Mammary epithelial cell (primary cell): Measurements from ENCODE around the gene CYP4F3.

ENCODE experiments used
- CTCF ChIP-seq, 2 donors: IDR thresholded peaks in 1 of 2; conservative IDR thresholded peaks in 1 of 2; 2 replicates each; pipeline ENCODE4 v1.5.1; 2011 to 2012; ENCODE audit warnings: inconsistent platforms in 2 of 2, low read length in 2 of 2, mild to moderate bottlenecking in 2 of 2, control low read depth in 1 of 2, low read depth in 1 of 2; ENCODE audit not compliant: insufficient read depth in 1 of 2; ENCODE audit errors: extremely low read depth in 1 of 2
- EZH2 ChIP-seq: IDR thresholded peaks from 2 replicates; pipeline ENCODE4 v1.6.1; 2012; ENCODE audit warnings: low read length, inconsistent platforms, borderline replicate concordance

DNA sequence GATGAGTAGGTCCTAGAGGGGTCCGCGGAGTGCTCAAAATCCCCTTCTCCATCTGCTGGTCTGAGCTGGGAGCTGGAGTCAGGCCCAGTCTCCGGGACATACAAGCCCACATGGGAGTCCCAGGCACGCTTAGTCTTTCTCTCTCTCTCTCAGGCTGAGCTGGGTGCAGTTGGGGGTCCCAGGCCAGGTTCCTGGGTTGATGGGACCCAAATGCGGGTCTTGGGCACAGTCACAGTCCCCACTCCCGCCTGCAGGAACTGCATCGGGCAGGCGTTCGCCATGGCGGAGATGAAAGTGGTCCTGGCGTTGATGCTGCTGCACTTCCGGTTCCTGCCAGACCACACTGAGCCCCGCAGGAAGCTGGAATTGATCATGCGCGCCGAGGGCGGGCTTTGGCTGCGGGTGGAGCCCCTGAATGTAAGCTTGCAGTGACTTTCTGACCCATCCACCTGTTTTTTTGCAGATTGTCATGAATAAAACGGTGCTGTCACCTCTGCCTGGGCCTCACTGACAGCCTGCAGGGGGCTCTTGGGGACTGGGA, 56.0 kb downstream of the CYP4F3 start:
- TF ChIP-seq CTCF (conservative IDR thresholded peaks at IDR 0.05 in 1 of 2, IDR thresholded peaks at IDR 0.05 in 1 of 2; ENCODE audit: extremely low read depth in 1 of 2, insufficient read depth in 1 of 2, low read depth in 1 of 2, low read length in 2 of 2): no peak
- no peak for TF ChIP-seq EZH2
